GM19193 (cell line): ENCODE measurements around the gene UQCR10.
A peak's percentile ranks its signal among the peaks of the same experiment; 100 is the strongest.

Experiments
- POLR2A ChIP-seq: IDR thresholded peaks from 4 replicates; pipeline ENCODE4 v1.6.1; 2011; ENCODE audit not compliant: insufficient read depth, insufficient read length; ENCODE audit errors: extremely low read depth

UQCR10 gene

GRCh38 chr22:29748248-29748893 lies 18.8 kb upstream of the UQCR10 start:
- no peak for TF ChIP-seq POLR2A

GRCh38 chr22:29750029-29750428 lies 17.1 kb upstream of the UQCR10 start:
- TF ChIP-seq POLR2A: no peak

GRCh38 chr22:29750559-29751538 lies 16.3 kb upstream of the UQCR10 start:
- TF ChIP-seq POLR2A: no peak

- TF ChIP-seq POLR2A: no peak
These were observed 15.5 kb upstream of the UQCR10 start for GRCh38 chr22:29751669-29752068.

- TF ChIP-seq POLR2A: no peak
These were observed 13.1 kb upstream of the UQCR10 start for GRCh38 chr22:29753808-29754657.

GRCh38 chr22:29755889-29756288 lies 11.3 kb upstream of the UQCR10 start:
- TF ChIP-seq POLR2A: no peak

- TF ChIP-seq POLR2A: no peak
These were observed 10.8 kb upstream of the UQCR10 start for GRCh38 chr22:29756341-29756740.

GRCh38 chr22:29757096-29757495 lies 10.1 kb upstream of the UQCR10 start:
- no peak for TF ChIP-seq POLR2A

- TF ChIP-seq POLR2A: no peak
These were observed 9.0 kb upstream of the UQCR10 start for GRCh38 chr22:29758068-29758622.

- no peak for TF ChIP-seq POLR2A
These were observed 8.2 kb upstream of the UQCR10 start for GRCh38 chr22:29758959-29759358.

GRCh38 chr22:29762263-29762662 lies 4.9 kb upstream of the UQCR10 start:
- TF ChIP-seq POLR2A: no peak

- no peak for TF ChIP-seq POLR2A
These were observed 1.1 kb upstream of the UQCR10 start for GRCh38 chr22:29765905-29766631.

- peak; percentile 61 for TF ChIP-seq POLR2A
These were observed 468 bp upstream of the UQCR10 start, which contains the start of gene ZMAT5 for GRCh38 chr22:29766632-29767170. ZMAT5 (minus strand) TSS chr22:29767007; CDS start chr22:29748544, 18,463 bp downstream.
